ENCODE measurements around the gene PCDHGB3.
"Not testable (repeated sequence)": the region's sequence is repeated elsewhere in the genome, so short reads cannot be mapped to it uniquely, and the experiment has no call there.

The PCDHGB3 gene

DNA sequence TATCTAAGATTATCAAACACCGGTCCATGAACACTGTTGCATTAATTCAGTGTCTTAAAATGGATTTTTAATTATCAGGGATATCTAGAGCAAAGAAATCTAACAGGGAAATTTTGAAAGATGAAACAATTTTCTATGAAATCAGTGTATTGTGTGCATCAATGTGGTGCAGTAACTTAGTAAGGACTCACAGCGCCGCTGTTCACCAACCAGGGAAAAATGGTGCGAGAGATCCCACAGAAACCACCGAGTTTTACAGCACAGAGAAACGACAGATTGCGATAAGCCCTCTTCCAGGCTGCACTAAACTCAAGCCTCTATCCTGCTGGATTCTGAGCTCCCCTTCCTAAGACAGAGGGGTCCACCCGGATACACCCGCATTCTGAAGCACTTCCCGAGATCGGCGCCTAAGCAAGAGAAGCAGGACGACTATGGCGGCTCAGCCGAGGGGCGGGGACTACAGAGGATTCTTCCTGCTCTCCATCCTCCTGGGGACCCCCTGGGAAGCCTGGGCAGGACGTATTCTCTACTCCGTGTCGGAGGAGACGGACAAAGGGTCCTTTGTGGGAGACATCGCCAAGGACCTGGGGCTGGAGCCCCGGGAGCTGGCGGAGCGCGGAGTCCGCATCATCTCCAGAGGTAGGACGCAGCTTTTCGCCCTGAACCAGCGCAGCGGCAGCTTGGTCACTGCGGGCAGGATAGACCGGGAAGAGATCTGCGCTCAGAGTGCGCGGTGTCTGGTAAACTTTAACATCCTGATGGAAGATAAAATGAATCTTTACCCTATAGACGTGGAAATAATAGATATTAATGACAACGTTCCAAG, 12.6 kb downstream of the PCDHGB3 start, which contains the start of gene PCDHGA7:
Gene PCDHGA7, plus strand, starts transcription at position 274 of the 826 bp plus-strand sequence. Its CDS starts 158 bp downstream, at position 432.
- H3K4me2 ChIP-seq (ENCODE audit: low read depth, low read length) = peak within 1 kb of the TSS; percentile 66
- H3K27ac ChIP-seq (ENCODE audit: low read length) = no peak within 1 kb of the TSS
- H3K9me3 ChIP-seq (replicated peaks; ENCODE audit: insufficient read depth, low read length) = no peaks in the 10 kb centered on the region
- no peaks in the 10 kb centered on the region for H3F3A ChIP-seq (ENCODE audit: insufficient read depth, low read length)
- no peaks in the 10 kb centered on the region for H3K4me1 ChIP-seq (ENCODE audit: low read length)
- peak within 1 kb of the TSS; percentile 23; the same call in 1 of the 2 replicates for H3K9ac ChIP-seq (ENCODE audit: low read length)
- TF ChIP-seq EZH2 (optimal IDR thresholded peaks at IDR 0.05; ENCODE audit: low read depth, low read length) (no peak), EZH2phosphoT487 (IDR thresholded peaks at IDR 0.05; ENCODE audit: low read length) (no peak)
- TF ChIP-seq, protein P1, sequence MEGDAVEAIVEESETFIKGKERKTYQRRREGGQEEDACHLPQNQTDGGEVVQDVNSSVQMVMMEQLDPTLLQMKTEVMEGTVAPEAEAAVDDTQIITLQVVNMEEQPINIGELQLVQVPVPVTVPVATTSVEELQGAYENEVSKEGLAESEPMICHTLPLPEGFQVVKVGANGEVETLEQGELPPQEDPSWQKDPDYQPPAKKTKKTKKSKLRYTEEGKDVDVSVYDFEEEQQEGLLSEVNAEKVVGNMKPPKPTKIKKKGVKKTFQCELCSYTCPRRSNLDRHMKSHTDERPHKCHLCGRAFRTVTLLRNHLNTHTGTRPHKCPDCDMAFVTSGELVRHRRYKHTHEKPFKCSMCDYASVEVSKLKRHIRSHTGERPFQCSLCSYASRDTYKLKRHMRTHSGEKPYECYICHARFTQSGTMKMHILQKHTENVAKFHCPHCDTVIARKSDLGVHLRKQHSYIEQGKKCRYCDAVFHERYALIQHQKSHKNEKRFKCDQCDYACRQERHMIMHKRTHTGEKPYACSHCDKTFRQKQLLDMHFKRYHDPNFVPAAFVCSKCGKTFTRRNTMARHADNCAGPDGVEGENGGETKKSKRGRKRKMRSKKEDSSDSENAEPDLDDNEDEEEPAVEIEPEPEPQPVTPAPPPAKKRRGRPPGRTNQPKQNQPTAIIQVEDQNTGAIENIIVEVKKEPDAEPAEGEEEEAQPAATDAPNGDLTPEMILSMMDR (IDR thresholded peaks at IDR 0.05; ENCODE audit: low read length) = peak; percentile 76
- no peaks in the 10 kb centered on the region for H3K79me2 ChIP-seq (ENCODE audit: low read length)
- H3K27me3 ChIP-seq (replicated peaks; ENCODE audit: insufficient read depth, low read length) = peaks cover 8% of the 10 kb centered on the region; the same call in 1 of the 2 replicates
- H3K36me3 ChIP-seq (replicated peaks; ENCODE audit: insufficient read depth, low read length) = no peaks in the 10 kb centered on the region
- H2AFZ ChIP-seq (ENCODE audit: low read length) = peak within 1 kb of the TSS; percentile 85
- DNase-seq = peak; percentile 60
- H3K4me3 ChIP-seq (ENCODE audit: low read length) = peak within 1 kb of the TSS; percentile 80
- H3K9me2 ChIP-seq (replicated peaks; ENCODE audit: insufficient read depth, low read length) = no peaks in the 10 kb centered on the region
- no peaks in the 10 kb centered on the region for H4K20me1 ChIP-seq (ENCODE audit: insufficient read depth, low read length)

- Histone ChIP-seq H3K27me3 (replicated peaks; ENCODE audit: insufficient read depth, low read length) (peaks cover 6% of the 10 kb centered on the region; the same call in 1 of the 2 replicates), H3K9me3 (replicated peaks; ENCODE audit: insufficient read depth, low read length) (no peaks in the 10 kb centered on the region), H3K9me2 (replicated peaks; ENCODE audit: insufficient read depth, low read length) (no peaks in the 10 kb centered on the region), H3K4me3 (ENCODE audit: low read length) (peak overlapping the region; percentile 80), H3K4me1 (ENCODE audit: low read length) (no peaks in the 10 kb centered on the region), H3K27ac (ENCODE audit: low read length) (no peak overlapping the region), H3K9ac (ENCODE audit: low read length) (no peak overlapping the region), H4K20me1 (ENCODE audit: insufficient read depth, low read length) (no peaks in the 10 kb centered on the region), H3K4me2 (ENCODE audit: low read depth, low read length) (peak overlapping the region; percentile 66; the same call in 1 of the 2 replicates), H2AFZ (ENCODE audit: low read length) (no peak overlapping the region; the same call in 1 of the 2 replicates), H3F3A (ENCODE audit: insufficient read depth, low read length) (no peaks in the 10 kb centered on the region), H3K36me3 (replicated peaks; ENCODE audit: insufficient read depth, low read length) (no peaks in the 10 kb centered on the region), H3K79me2 (ENCODE audit: low read length) (no peaks in the 10 kb centered on the region)
- DNase-seq = no peak
- TF ChIP-seq, protein P1 (IDR thresholded peaks at IDR 0.05; ENCODE audit: low read length) = no peak
- TF ChIP-seq EZH2phosphoT487 (IDR thresholded peaks at IDR 0.05; ENCODE audit: low read length) = no peak
- no peak for TF ChIP-seq EZH2 (optimal IDR thresholded peaks at IDR 0.05; ENCODE audit: low read depth, low read length)
These were observed 13.3 kb downstream of the PCDHGB3 start for GRCh38 chr5:141383345-141383744.

- H3K4me3 ChIP-seq (ENCODE audit: low read length) = no peak overlapping the region
- no peaks in the 10 kb centered on the region for H3K9me3 ChIP-seq (replicated peaks; ENCODE audit: insufficient read depth, low read length)
- no peaks in the 10 kb centered on the region for H3K79me2 ChIP-seq (ENCODE audit: low read length)
- H3K4me1 ChIP-seq (ENCODE audit: low read length) = no peaks in the 10 kb centered on the region
- peaks cover 6% of the 10 kb centered on the region; the same call in 1 of the 2 replicates for H3K27me3 ChIP-seq (replicated peaks; ENCODE audit: insufficient read depth, low read length)
- H3K9ac ChIP-seq (ENCODE audit: low read length) = no peak overlapping the region
- TF ChIP-seq EZH2 (optimal IDR thresholded peaks at IDR 0.05; ENCODE audit: low read depth, low read length) (no peak), EZH2phosphoT487 (IDR thresholded peaks at IDR 0.05; ENCODE audit: low read length) (no peak)
- TF ChIP-seq, protein P1 (IDR thresholded peaks at IDR 0.05; ENCODE audit: low read length) = no peak
- no peaks in the 10 kb centered on the region for H3K9me2 ChIP-seq (replicated peaks; ENCODE audit: insufficient read depth, low read length)
- H2AFZ ChIP-seq (ENCODE audit: low read length) = no peak overlapping the region
- no peak overlapping the region for H3K27ac ChIP-seq (ENCODE audit: low read length)
- H3K36me3 ChIP-seq (replicated peaks; ENCODE audit: insufficient read depth, low read length) = no peaks in the 10 kb centered on the region
- H3F3A ChIP-seq (ENCODE audit: insufficient read depth, low read length) = no peaks in the 10 kb centered on the region
- no peaks in the 10 kb centered on the region for H4K20me1 ChIP-seq (ENCODE audit: insufficient read depth, low read length)
- no peak for DNase-seq
- no peak overlapping the region for H3K4me2 ChIP-seq (ENCODE audit: low read depth, low read length)
These were observed 14.6 kb downstream of the PCDHGB3 start for GRCh38 chr5:141384471-141385267.

DNA sequence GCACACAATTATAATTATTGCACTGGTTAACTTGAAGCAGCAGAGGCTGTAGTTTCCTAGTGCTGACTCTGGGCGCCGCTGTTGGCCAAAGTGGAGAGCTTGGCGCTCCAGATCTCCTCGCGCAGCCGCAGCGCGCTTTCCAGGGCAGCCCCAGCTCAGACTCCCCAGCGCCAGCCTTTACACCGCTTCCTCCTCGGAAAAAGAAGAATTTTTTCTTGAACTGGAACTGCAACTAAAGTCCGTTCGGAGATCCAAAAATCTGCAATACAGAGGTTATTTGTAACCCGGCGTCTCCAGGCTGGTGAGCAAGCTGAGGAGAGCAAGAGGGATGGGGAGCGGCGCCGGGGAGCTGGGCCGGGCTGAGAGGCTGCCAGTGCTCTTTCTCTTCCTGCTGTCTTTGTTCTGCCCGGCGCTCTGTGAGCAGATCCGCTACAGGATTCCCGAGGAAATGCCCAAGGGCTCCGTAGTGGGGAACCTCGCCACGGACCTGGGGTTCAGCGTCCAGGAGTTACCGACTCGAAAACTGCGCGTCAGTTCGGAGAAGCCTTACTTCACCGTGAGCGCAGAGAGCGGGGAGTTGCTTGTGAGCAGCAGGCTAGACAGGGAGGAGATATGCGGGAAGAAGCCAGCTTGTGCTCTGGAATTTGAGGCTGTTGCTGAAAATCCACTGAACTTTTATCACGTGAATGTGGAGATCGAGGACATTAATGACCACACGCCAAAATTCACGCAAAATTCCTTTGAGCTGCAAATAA, 17.7 kb downstream of the PCDHGB3 start, which contains the start of gene PCDHGB4:
Gene PCDHGB4, plus strand, starts transcription at position 142 of the 755 bp plus-strand sequence. Its CDS starts 187 bp downstream, at position 329.
- not testable (repeated sequence) for H3K79me2 ChIP-seq (ENCODE audit: low read length); H3K9ac ChIP-seq (ENCODE audit: low read length); DNase-seq; H3K27ac ChIP-seq (ENCODE audit: low read length); H3K9me2 ChIP-seq (replicated peaks; ENCODE audit: insufficient read depth, low read length); H3K9me3 ChIP-seq (replicated peaks; ENCODE audit: insufficient read depth, low read length); H4K20me1 ChIP-seq (ENCODE audit: insufficient read depth, low read length); H3K4me3 ChIP-seq (ENCODE audit: low read length); H3F3A ChIP-seq (ENCODE audit: insufficient read depth, low read length); H3K4me1 ChIP-seq (ENCODE audit: low read length); H2AFZ ChIP-seq (ENCODE audit: low read length); H3K36me3 ChIP-seq (replicated peaks; ENCODE audit: insufficient read depth, low read length)
- peak within 1 kb of the TSS; percentile 43; the same call in 1 of the 2 replicates for H3K4me2 ChIP-seq (ENCODE audit: low read depth, low read length)
- H3K27me3 ChIP-seq (replicated peaks; ENCODE audit: insufficient read depth, low read length) = peaks cover 11% of the 10 kb centered on the region; the same call in 1 of the 2 replicates

Data from MM.1S (cell line).